HepG2 (cell line): ENCODE measurements around the gene OTUD7B. TPM values are rescaled to one million over a fixed set of nuclear protein-coding genes. Genes with fewer than 3 reads are reported as not detected.

Experiments used
- ARNTL ChIP-seq: sonication (generic); formaldehyde crosslinking; IDR thresholded peaks from 2 replicates; pipeline ENCODE4 v1.4.0; 2020; ENCODE audit warnings: mild to moderate bottlenecking, missing genetic modification reagents
- CREBL2 ChIP-seq: sonication (generic); formaldehyde crosslinking; IDR thresholded peaks from 2 replicates; pipeline ENCODE4 v1.8.1; 2023; ENCODE audit warnings: missing genetic modification reagents, mild to moderate bottlenecking, borderline replicate concordance
- DNMT3B ChIP-seq: conservative IDR thresholded peaks from 2 replicates; pipeline ENCODE4 v1.6.1; 2016; ENCODE audit warnings: missing biosample characterization, control low read depth
- ELF4 ChIP-seq: sonication (generic); formaldehyde crosslinking; IDR thresholded peaks from 2 replicates; pipeline ENCODE4 v1.5.0; 2020; ENCODE audit warnings: missing genetic modification reagents, mild to moderate bottlenecking, moderate library complexity, borderline replicate concordance
- FLYWCH1 ChIP-seq: sonication (generic); formaldehyde crosslinking; IDR thresholded peaks from 2 replicates; pipeline ENCODE4 v1.8.1; 2023; ENCODE audit warnings: mild to moderate bottlenecking, missing genetic modification reagents
- IRF1 ChIP-seq: sonication (generic); formaldehyde crosslinking; IDR thresholded peaks from 2 replicates; pipeline ENCODE4 v1.4.0; 2020; ENCODE audit warnings: low read depth, mild to moderate bottlenecking, missing genetic modification reagents
- KLF13 ChIP-seq: sonication (generic); formaldehyde crosslinking; IDR thresholded peaks from 2 replicates; pipeline ENCODE4 v1.4.0; 2020; ENCODE audit warnings: mild to moderate bottlenecking, missing genetic modification reagents
- RNF219 ChIP-seq: sonication (generic); formaldehyde crosslinking; IDR thresholded peaks from 2 replicates; pipeline ENCODE4 v1.5.0; 2020; ENCODE audit warnings: mild to moderate bottlenecking, missing genetic modification reagents
- SRY ChIP-seq: sonication (generic); formaldehyde crosslinking; IDR thresholded peaks from 2 replicates; pipeline ENCODE4 v1.8.0; 2022; ENCODE audit warnings: mild to moderate bottlenecking, missing genetic modification reagents
- TAF15 ChIP-seq: fragments of 200-400 bp; formaldehyde crosslinking; IDR thresholded peaks from one replicate; pipeline ENCODE4 v1.6.1; 2018; ENCODE audit warnings: mild to moderate bottlenecking, low read depth, low read length; ENCODE audit not compliant: poor library complexity, severe bottlenecking
- ZFP1 ChIP-seq: IDR thresholded peaks from 2 replicates; pipeline ENCODE4 v1.6.1; 2016
- ZNF615 ChIP-seq: sonication (generic); formaldehyde crosslinking; IDR thresholded peaks from 2 replicates; pipeline ENCODE4 v1.5.0; 2020; ENCODE audit warnings: mild to moderate bottlenecking, missing genetic modification reagents, borderline replicate concordance
- ZNF687 ChIP-seq: sonication (generic); formaldehyde crosslinking; IDR thresholded peaks from 2 replicates; pipeline ENCODE4 v1.5.1; 2020; ENCODE audit warnings: mild to moderate bottlenecking, missing genetic modification reagents, moderate library complexity
- ZSCAN20 ChIP-seq: sonication (generic); formaldehyde crosslinking; IDR thresholded peaks from 2 replicates; pipeline ENCODE4 v1.4.0; 2020; ENCODE audit warnings: missing genetic modification reagents, mild to moderate bottlenecking, borderline replicate concordance
- polyA plus RNA-seq, 8 experiments: library from polyadenylated mRNA; depleted of rRNA in 3 of 8; stranded (reverse) in 7 of 8; unstranded in 1 of 8; fragments of >200 nt; fragmentation: Illumina TruSeq in 4 of 8; extraction: Trizol in 4 of 8; gene quantifications; 2 replicates each; pipeline versions ENCODE4 v1.2.1 to v1.2.3, GENCODE V29; 2011 to 2016; ENCODE audit warnings: low read depth in 4 of 8, missing spikeins in 1 of 8, mixed read lengths in 1 of 8; ENCODE audit not compliant: insufficient read depth in 1 of 8
- total RNA-seq, 5 experiments: library from RNA; depleted of rRNA; stranded (reverse); fragments of >200 nt; fragmentation: Illumina TruSeq; extraction: Trizol; gene quantifications; 2 replicates each; pipeline ENCODE4 v1.2.3, GENCODE V29; 2016; ENCODE audit warnings: low read depth in 1 of 5
- TF ChIP-seq, protein P1 (sequence below): sonication (generic); formaldehyde crosslinking; IDR thresholded peaks from 2 replicates; pipeline ENCODE4 v1.4.0; 2020; ENCODE audit warnings: mild to moderate bottlenecking, missing genetic modification reagents
- TF ChIP-seq, protein P2 (sequence below): sonication (generic); formaldehyde crosslinking; IDR thresholded peaks from 2 replicates; pipeline ENCODE4 v1.4.0; 2020; ENCODE audit warnings: missing genetic modification reagents
- TF ChIP-seq, protein P3 (sequence below): sonication (generic); formaldehyde crosslinking; IDR thresholded peaks from 2 replicates; pipeline ENCODE4 v1.8.1; 2023; ENCODE audit warnings: mild to moderate bottlenecking, missing genetic modification reagents

Gene OTUD7B
- total and polyA plus RNA-seq, 2 of the 13 experiments (the other 11 are each of a cell fraction or from before 2014, with no cell fraction given) = 5.1 to 11.2 TPM

DNA sequence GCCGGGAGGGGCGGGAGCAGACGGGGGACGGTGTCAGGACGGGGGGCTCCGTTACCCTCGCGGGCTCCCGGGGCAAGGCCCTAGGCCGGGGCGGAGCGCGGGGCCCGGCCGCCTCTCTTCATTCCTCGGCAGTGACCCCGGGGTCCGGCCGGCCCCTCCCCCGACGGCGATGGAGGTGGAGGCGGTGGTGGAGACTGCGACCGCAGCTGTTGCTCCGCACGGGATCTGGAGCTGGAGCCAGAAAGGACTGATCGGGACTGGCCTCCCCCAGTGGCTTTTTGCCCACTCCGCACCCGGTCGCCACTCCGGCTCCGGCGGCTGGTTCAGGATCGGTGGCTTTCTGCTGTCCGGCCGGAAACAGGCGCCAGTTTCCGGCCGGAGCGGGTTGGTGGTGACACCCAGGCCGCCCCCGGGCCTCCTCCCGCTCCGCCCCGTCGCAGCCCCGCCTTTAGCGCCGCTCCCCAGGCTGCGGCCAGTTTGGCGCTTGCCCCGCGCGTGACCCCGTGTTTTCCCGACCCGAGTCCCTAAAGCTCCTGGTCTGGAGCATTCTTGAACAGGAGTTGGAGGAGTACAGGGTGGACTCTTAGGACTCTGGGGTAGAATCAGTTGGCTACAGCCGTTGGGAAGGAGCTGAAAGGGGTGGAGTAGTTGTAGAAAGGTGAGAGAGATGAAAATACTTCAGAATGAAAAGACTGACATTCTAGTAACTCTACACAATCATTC, at the start of gene OTUD7B (continued):
- TF ChIP-seq, protein P1, sequence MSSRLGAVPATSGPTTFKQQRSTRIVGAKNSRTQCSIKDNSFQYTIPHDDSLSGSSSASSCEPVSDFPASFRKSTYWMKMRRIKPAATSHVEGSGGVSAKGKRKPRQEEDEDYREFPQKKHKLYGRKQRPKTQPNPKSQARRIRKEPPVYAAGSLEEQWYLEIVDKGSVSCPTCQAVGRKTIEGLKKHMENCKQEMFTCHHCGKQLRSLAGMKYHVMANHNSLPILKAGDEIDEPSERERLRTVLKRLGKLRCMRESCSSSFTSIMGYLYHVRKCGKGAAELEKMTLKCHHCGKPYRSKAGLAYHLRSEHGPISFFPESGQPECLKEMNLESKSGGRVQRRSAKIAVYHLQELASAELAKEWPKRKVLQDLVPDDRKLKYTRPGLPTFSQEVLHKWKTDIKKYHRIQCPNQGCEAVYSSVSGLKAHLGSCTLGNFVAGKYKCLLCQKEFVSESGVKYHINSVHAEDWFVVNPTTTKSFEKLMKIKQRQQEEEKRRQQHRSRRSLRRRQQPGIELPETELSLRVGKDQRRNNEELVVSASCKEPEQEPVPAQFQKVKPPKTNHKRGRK (CRISPR knock-in tag) = no peak; the same call in 1 of the 2 replicates
- TF ChIP-seq ARNTL (CRISPR knock-in tag) = peak; percentile 44; the same call in 1 of the 2 replicates
- TF ChIP-seq DNMT3B (CRISPR knock-in tag) = no peak
- TF ChIP-seq, protein P2, sequence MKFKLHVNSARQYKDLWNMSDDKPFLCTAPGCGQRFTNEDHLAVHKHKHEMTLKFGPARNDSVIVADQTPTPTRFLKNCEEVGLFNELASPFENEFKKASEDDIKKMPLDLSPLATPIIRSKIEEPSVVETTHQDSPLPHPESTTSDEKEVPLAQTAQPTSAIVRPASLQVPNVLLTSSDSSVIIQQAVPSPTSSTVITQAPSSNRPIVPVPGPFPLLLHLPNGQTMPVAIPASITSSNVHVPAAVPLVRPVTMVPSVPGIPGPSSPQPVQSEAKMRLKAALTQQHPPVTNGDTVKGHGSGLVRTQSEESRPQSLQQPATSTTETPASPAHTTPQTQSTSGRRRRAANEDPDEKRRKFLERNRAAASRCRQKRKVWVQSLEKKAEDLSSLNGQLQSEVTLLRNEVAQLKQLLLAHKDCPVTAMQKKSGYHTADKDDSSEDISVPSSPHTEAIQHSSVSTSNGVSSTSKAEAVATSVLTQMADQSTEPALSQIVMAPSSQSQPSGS = peak; percentile 80; the same call in 1 of the 2 replicates
- TF ChIP-seq SRY (CRISPR knock-in tag) = peak; percentile 72; the same call in 1 of the 2 replicates
- no peak for TF ChIP-seq KLF13 (CRISPR knock-in tag)
- TF ChIP-seq, protein P3, sequence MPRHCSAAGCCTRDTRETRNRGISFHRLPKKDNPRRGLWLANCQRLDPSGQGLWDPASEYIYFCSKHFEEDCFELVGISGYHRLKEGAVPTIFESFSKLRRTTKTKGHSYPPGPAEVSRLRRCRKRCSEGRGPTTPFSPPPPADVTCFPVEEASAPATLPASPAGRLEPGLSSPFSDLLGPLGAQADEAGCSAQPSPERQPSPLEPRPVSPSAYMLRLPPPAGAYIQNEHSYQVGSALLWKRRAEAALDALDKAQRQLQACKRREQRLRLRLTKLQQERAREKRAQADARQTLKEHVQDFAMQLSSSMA (CRISPR knock-in tag) = peak; percentile 94; the same call in 1 of the 2 replicates
- peak; percentile 81 for TF ChIP-seq ZFP1 (CRISPR knock-in tag)
- 0 out of 2 replicates have a peak, but pooled peaks have one; percentile 47 for TF ChIP-seq RNF219 (CRISPR knock-in tag)
- peak; percentile 89 for TF ChIP-seq ZNF687 (CRISPR knock-in tag)
- TF ChIP-seq IRF1 (CRISPR knock-in tag) = no peak
- TF ChIP-seq ZSCAN20 = no peak
- no peak for TF ChIP-seq CREBL2
- TF ChIP-seq FLYWCH1 (CRISPR knock-in tag) = no peak
- no peak for TF ChIP-seq TAF15
- peak; percentile 65; the same call in 1 of the 2 replicates for TF ChIP-seq ZNF615 (CRISPR knock-in tag)
- TF ChIP-seq ELF4 = no peak
